Breast epithelium (tissue), 4 donors: ENCODE measurements around the gene GPR155. TPM values are rescaled to one million over a fixed set of nuclear protein-coding genes. Genes with fewer than 3 reads are reported as not detected.

ENCODE experiments used
- DNase-seq, 2 donors: peaks; one replicate each; pipeline ENCODE4 v3.0.0-alpha.2; 2019; ENCODE audit warnings: low spot score in 2 of 2
- H3K27ac ChIP-seq, 2 donors: fragments of 200-600 bp; sonication (generic) in 1 of 2; one replicate each; pipeline ENCODE4 v1.5.1; 2016 to 2019; ENCODE audit warnings: mild to moderate bottlenecking in 1 of 2
- H3K27me3 ChIP-seq, 2 donors: fragments of 200-600 bp; sonication (generic) in 1 of 2; one replicate each; pipeline versions ENCODE4 v1.5.1 to v1.6.0; 2017 to 2019; ENCODE audit warnings: control low read depth in 1 of 2, mild to moderate bottlenecking in 1 of 2
- H3K36me3 ChIP-seq: fragments of 200-600 bp; one replicate; pipeline ENCODE4 v1.5.1; 2019
- H3K4me1 ChIP-seq, 2 donors: fragments of 200-600 bp; sonication (generic); one replicate each; pipeline ENCODE4 v1.5.1; 2016 to 2019; ENCODE audit warnings: control low read depth in 1 of 2
- H3K4me3 ChIP-seq, 3 donors: fragments of 200-600 bp; sonication (generic); 1 replicate in 2 of 3; 2 replicates in 1 of 3; pipeline ENCODE4 v1.5.1; 2016 to 2019; ENCODE audit warnings: mild to moderate bottlenecking in 3 of 3, moderate library complexity in 2 of 3
- H3K9me3 ChIP-seq, 2 donors: fragments of 200-600 bp; sonication (generic) in 1 of 2; one replicate each; pipeline ENCODE4 v1.5.1; 2016 to 2019; ENCODE audit warnings: control low read depth in 1 of 2
- CTCF ChIP-seq, 3 donors: fragments of 450-650 bp; IDR thresholded peaks; one replicate each; pipeline ENCODE4 v1.5.1; 2016 to 2017; ENCODE audit warnings: antibody characterized with exemption in 3 of 3, mild to moderate bottlenecking in 3 of 3, moderate library complexity in 3 of 3
- POLR2A ChIP-seq: fragments of 450-650 bp; IDR thresholded peaks from one replicate; pipeline ENCODE4 v1.6.1; 2016; ENCODE audit warnings: antibody characterized with exemption, mild to moderate bottlenecking, moderate library complexity
- POLR2AphosphoS5 ChIP-seq, 3 donors: sonication (generic); formaldehyde crosslinking; IDR thresholded peaks; one replicate each; pipeline ENCODE4 v1.6.1; 2017; ENCODE audit warnings: antibody characterized with exemption in 3 of 3
- intact Hi-C: fragments of 100-400 bp; cut with DNase I; formaldehyde crosslinking; loops from one replicate; pipeline ENCODE4 v1.15.1; 2023; ENCODE audit warnings: low total_unique reads
- total RNA-seq, 3 donors: library from RNA; depleted of rRNA; stranded (reverse); fragments of >200 nt; gene quantifications; one replicate each; pipeline ENCODE4 v1.1.0, GENCODE V29; 2016

Gene GPR155
- total RNA-seq, 3 donors from 2014 or later: 4.3 to 7.2 (median 5.0) TPM

- Histone ChIP-seq H3K27me3 (no peaks in the 10 kb centered on the region), H3K4me1 (no peaks in the 10 kb centered on the region), H3K9me3 (no peaks in the 10 kb centered on the region), H3K4me3 (no peak overlapping the region), H3K36me3 (no peaks in the 10 kb centered on the region), H3K27ac (no peak overlapping the region)
- intact Hi-C loops: no loop called here
- TF ChIP-seq POLR2AphosphoS5 (IDR thresholded peaks at IDR 0.05) (no peak), CTCF (IDR thresholded peaks at IDR 0.05) (no peak), POLR2A (no peak)
- DNase-seq: no peak
These were observed 42.1 kb downstream of the GPR155 start for GRCh38 chr2:174444761-174445160.

DNA sequence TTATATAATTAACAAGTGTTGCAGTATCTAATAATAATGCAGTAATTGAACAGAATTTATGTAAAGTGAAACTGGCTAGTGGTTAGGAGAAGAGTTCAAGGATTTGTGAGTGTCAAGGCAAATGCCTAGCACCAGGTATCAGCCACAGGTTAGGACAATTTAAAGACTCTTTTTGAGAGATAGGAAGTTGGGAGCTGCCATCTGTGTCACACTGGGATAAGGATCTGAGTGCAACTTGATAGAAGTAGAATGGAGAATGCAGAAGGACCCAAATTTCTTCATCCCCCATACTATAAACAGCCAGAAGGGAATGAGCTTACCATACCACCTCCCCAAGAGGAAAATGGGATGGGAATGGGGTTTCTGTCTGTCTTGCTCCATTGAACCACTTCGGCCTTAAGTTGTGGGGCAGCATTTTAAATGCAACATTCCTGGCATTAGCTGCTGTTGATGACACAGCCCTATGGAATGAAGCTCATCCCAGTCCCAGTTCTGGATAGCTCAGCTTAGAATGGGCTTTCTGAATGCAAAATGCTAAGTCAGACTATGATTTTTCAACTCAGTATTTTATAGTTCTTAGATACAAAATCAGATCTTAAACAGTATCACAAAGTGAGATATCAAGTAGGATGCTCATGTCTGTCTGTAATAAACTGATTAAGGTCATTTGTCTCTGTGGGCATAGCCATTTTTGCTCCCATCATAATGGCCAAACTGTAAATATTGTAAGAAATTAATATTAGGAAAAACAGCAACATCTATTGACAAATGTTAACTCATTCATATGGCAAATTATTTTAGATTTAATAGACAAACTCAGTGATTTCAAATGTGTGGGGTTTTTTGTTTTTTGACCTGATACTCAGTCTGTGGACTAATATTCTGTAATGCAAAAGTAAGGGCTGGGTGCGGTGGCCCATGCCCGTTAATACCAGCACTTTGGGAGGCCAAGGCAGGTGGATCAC, 44.0 kb downstream of the GPR155 start:
- no peaks in the 10 kb centered on the region for H3K27me3 ChIP-seq
- DNase-seq: no peak
- H3K4me1 ChIP-seq: no peaks in the 10 kb centered on the region
- no peak for TF ChIP-seq POLR2AphosphoS5 (IDR thresholded peaks at IDR 0.05)
- no peak for TF ChIP-seq CTCF (IDR thresholded peaks at IDR 0.05)
- no peak for TF ChIP-seq POLR2A
- H3K36me3 ChIP-seq: no peaks in the 10 kb centered on the region
- no peak overlapping the region for H3K4me3 ChIP-seq
- no peak overlapping the region for H3K27ac ChIP-seq
- H3K9me3 ChIP-seq: no peaks in the 10 kb centered on the region
- intact Hi-C loops: no loop called here

GRCh38 chr2:174439950-174440349, 46.9 kb downstream of the GPR155 start:
- H3K4me1 ChIP-seq: no peaks in the 10 kb centered on the region
- H3K27ac ChIP-seq: no peak overlapping the region
- H3K9me3 ChIP-seq: no peaks in the 10 kb centered on the region
- no peaks in the 10 kb centered on the region for H3K27me3 ChIP-seq
- intact Hi-C loops: no loop called here
- no peak overlapping the region for H3K4me3 ChIP-seq
- DNase-seq: no peak
- no peaks in the 10 kb centered on the region for H3K36me3 ChIP-seq
- TF ChIP-seq POLR2A: no peak
- no peak for TF ChIP-seq POLR2AphosphoS5 (IDR thresholded peaks at IDR 0.05)
- TF ChIP-seq CTCF (IDR thresholded peaks at IDR 0.05): no peak

GRCh38 chr2:174439323-174439722, 47.5 kb downstream of the GPR155 start:
- intact Hi-C loops: no loop called here
- TF ChIP-seq CTCF (IDR thresholded peaks at IDR 0.05) (no peak), POLR2A (no peak), POLR2AphosphoS5 (IDR thresholded peaks at IDR 0.05) (no peak)
- Histone ChIP-seq H3K27me3 (no peaks in the 10 kb centered on the region), H3K9me3 (no peaks in the 10 kb centered on the region), H3K36me3 (no peaks in the 10 kb centered on the region), H3K27ac (no peak overlapping the region), H3K4me1 (no peaks in the 10 kb centered on the region), H3K4me3 (no peak overlapping the region)
- DNase-seq: no peak

GRCh38 chr2:174438146-174438886, 48.5 kb downstream of the GPR155 start:
- no peaks in the 10 kb centered on the region for H3K27me3 ChIP-seq
- no peak overlapping the region for H3K27ac ChIP-seq
- H3K4me3 ChIP-seq: no peak overlapping the region
- H3K36me3 ChIP-seq: no peaks in the 10 kb centered on the region
- DNase-seq: no peak
- TF ChIP-seq POLR2A (no peak), CTCF (IDR thresholded peaks at IDR 0.05) (no peak), POLR2AphosphoS5 (IDR thresholded peaks at IDR 0.05) (no peak)
- no peaks in the 10 kb centered on the region for H3K9me3 ChIP-seq
- intact Hi-C loops: no loop called here
- H3K4me1 ChIP-seq: no peaks in the 10 kb centered on the region
